Activated CD8-positive, alpha-beta T cell treated with anti-CD3 and anti-CD28 coated beads for 36 hours (primary cell): ENCODE results near the gene SLU7. TPM values are rescaled to one million over a fixed set of nuclear protein-coding genes. Genes with fewer than 3 reads are reported as not detected.

Source experiments
- ATAC-seq: fragments of 200-7000 bp; cut with Tn5 transposase; one replicate; pipeline ENCODE4 v1.10.0; 2021; ENCODE audit warnings: mild to moderate bottlenecking, moderate library complexity
- CTCF ChIA-PET: fragments of 350-600 bp; sonication (Branson Sonifier 250); formaldehyde crosslinking; loops from one replicate; lab custom pipeline; 2021; ENCODE audit warnings: antibody characterized with exemption; lab: Charles Lee
- POLR2A ChIA-PET: fragments of 350-600 bp; sonication (Branson Sonifier 250); formaldehyde crosslinking; loops from one replicate; lab custom pipeline; 2021; ENCODE audit warnings: antibody characterized with exemption; lab: Charles Lee
- DNase-seq: peaks from one replicate; pipeline ENCODE4 v3.0.0-alpha.2; 2020
- H3K27ac Mint-ChIP-seq: one replicate; pipeline ENCODE4 v1.8.0; 2021; ENCODE audit warnings: mild to moderate bottlenecking, mixed read lengths
- H3K27me3 Mint-ChIP-seq: one replicate; pipeline ENCODE4 v1.8.0; 2021; ENCODE audit warnings: mixed read lengths
- H3K36me3 Mint-ChIP-seq: one replicate; pipeline ENCODE4 v1.8.0; 2021; ENCODE audit warnings: low read depth, mixed read lengths
- H3K4me1 Mint-ChIP-seq: one replicate; pipeline ENCODE4 v1.8.0; 2021; ENCODE audit warnings: low read depth, mixed read lengths
- H3K4me3 Mint-ChIP-seq: one replicate; pipeline ENCODE4 v1.8.0; 2021; ENCODE audit warnings: mild to moderate bottlenecking, moderate library complexity, mixed read lengths
- H3K9me3 Mint-ChIP-seq: one replicate; pipeline ENCODE4 v1.8.0; 2021; ENCODE audit warnings: mixed read lengths
- CTCF ChIP-seq: fragments of 200-600 bp; IDR thresholded peaks from one replicate; pipeline ENCODE4 v1.8.0; 2022; ENCODE audit warnings: antibody characterized with exemption, mild to moderate bottlenecking
- intact Hi-C: fragments of 100-400 bp; cut with micrococcal nuclease; formaldehyde crosslinking; loops from one replicate; pipeline ENCODE4 v1.10.0; 2022
- total RNA-seq, 2 experiments: library from RNA; stranded (reverse); gene quantifications; one replicate each; pipeline ENCODE4 v1.2.3, GENCODE V29; 2021

SLU7 gene
- total RNA-seq, 2 experiments from 2014 or later, result 38.4 to 40.9 TPM

GRCh38 chr5:160451281-160451680 lies 32.4 kb upstream of the SLU7 start:
- ChIA-PET POLR2A (no interaction called here), CTCF (no interaction called here)
- DNase-seq (no peak), ATAC-seq (no peak)
- intact Hi-C loops, result no loop called here
- no peak overlapping the region for H3K27ac Mint-ChIP-seq
- no peak overlapping the region for H3K4me3 Mint-ChIP-seq
- no peak for TF ChIP-seq CTCF
- H3K4me1 Mint-ChIP-seq, result peaks cover 20% of the 10 kb centered on the region
- no peaks in the 10 kb centered on the region for H3K27me3 Mint-ChIP-seq
- no peaks in the 10 kb centered on the region for H3K36me3 Mint-ChIP-seq
- H3K9me3 Mint-ChIP-seq, result peaks cover 2% of the 10 kb centered on the region

- no peak for ATAC-seq
These were observed 31.5 kb upstream of the SLU7 start for GRCh38 chr5:160450164-160450932.

GRCh38 chr5:160449458-160449857 lies 30.6 kb upstream of the SLU7 start:
- no peak for ATAC-seq
- H3K9me3 Mint-ChIP-seq, result peaks cover 2% of the 10 kb centered on the region
- H3K4me3 Mint-ChIP-seq, result no peak overlapping the region
- no peak for DNase-seq
- no peaks in the 10 kb centered on the region for H3K36me3 Mint-ChIP-seq
- H3K27me3 Mint-ChIP-seq, result no peaks in the 10 kb centered on the region
- H3K4me1 Mint-ChIP-seq, result peaks cover 22% of the 10 kb centered on the region
- ChIA-PET POLR2A (interaction anchor here (0.5 kb wide), 1 partner anchor 544 kb away, joined by 3 read pairs; no protein-coding TSS in a partner anchor), CTCF (interaction anchor here (0.6 to 1.2 kb wide), 2 partner anchors 10 to 17 kb away, joined by 3 to 4 read pairs; no protein-coding TSS in a partner anchor)
- no peak overlapping the region for H3K27ac Mint-ChIP-seq
- TF ChIP-seq CTCF, result no peak
- intact Hi-C loops, result no loop called here

More at GRCh38 chr5:160450164-160450932, 31.5 kb upstream of the SLU7 start:
- H3K36me3 Mint-ChIP-seq, result no peaks in the 10 kb centered on the region
- no peak overlapping the region for H3K4me3 Mint-ChIP-seq
- ChIA-PET POLR2A (no interaction called here), CTCF (no interaction called here)
- no peak overlapping the region for H3K27ac Mint-ChIP-seq
- no peak for DNase-seq
- intact Hi-C loops, result no loop called here
- no peaks in the 10 kb centered on the region for H3K27me3 Mint-ChIP-seq
- no peak for TF ChIP-seq CTCF
- peaks cover 2% of the 10 kb centered on the region for H3K9me3 Mint-ChIP-seq
- peaks cover 16% of the 10 kb centered on the region for H3K4me1 Mint-ChIP-seq

- no peak for ATAC-seq
- Mint-ChIP-seq H3K4me1 (peaks cover 25% of the 10 kb centered on the region), H3K4me3 (no peak overlapping the region), H3K36me3 (no peaks in the 10 kb centered on the region), H3K27ac (no peak overlapping the region), H3K9me3 (peaks cover 2% of the 10 kb centered on the region), H3K27me3 (no peaks in the 10 kb centered on the region)
- no peak for DNase-seq
- no peak for TF ChIP-seq CTCF
- ChIA-PET CTCF (interaction anchor here (0.6 to 2.8 kb wide), 3 partner anchors 9 to 17 kb away, joined by 3 to 16 read pairs (median 4); no protein-coding TSS in a partner anchor), POLR2A (no interaction called here)
- intact Hi-C loops, result no loop called here
These were observed 30.0 kb upstream of the SLU7 start for GRCh38 chr5:160448886-160449285.

- no peak overlapping the region for H3K27ac Mint-ChIP-seq
- intact Hi-C loops, result no loop called here
- peaks cover 48% of the 10 kb centered on the region for H3K4me1 Mint-ChIP-seq
- no peaks in the 10 kb centered on the region for H3K27me3 Mint-ChIP-seq
- H3K9me3 Mint-ChIP-seq, result peaks cover 2% of the 10 kb centered on the region
- DNase-seq (no peak), ATAC-seq (no peak)
- ChIA-PET POLR2A (no interaction called here), CTCF (no interaction called here)
- no peak for TF ChIP-seq CTCF
- no peak overlapping the region for H3K4me3 Mint-ChIP-seq
- no peaks in the 10 kb centered on the region for H3K36me3 Mint-ChIP-seq
These were observed 26.9 kb upstream of the SLU7 start for GRCh38 chr5:160445751-160446150.
